Prostate gland (tissue), 2 donors: ENCODE data around the gene OR2T34. TPM values are rescaled to one million over a fixed set of nuclear protein-coding genes. Genes with fewer than 3 reads are reported as not detected.

ENCODE experiments used
- DNase-seq: peaks from one replicate; pipeline ENCODE4 v3.0.0-alpha.2; 2019; ENCODE audit warnings: low spot score
- H3K27ac ChIP-seq, 2 donors: fragments of 200-600 bp; sonication (generic); 2 replicates each; pipeline ENCODE4 v1.5.1; 2017 to 2019
- H3K27me3 ChIP-seq: fragments of 200-600 bp; sonication (generic); replicated peaks from 2 replicates; pipeline ENCODE4 v1.5.1; 2019; ENCODE audit not compliant: insufficient read depth
- H3K36me3 ChIP-seq, 2 donors: fragments of 200-600 bp; sonication (generic); 1 replicate in 1 of 2; 2 replicates in 1 of 2; pipeline versions ENCODE4 v1.5.1 to v1.8.1; 2017 to 2019
- H3K4me1 ChIP-seq: fragments of 200-600 bp; sonication (generic); replicated peaks from 2 replicates; pipeline ENCODE4 v1.5.1; 2019
- H3K4me3 ChIP-seq, 2 donors: fragments of 200-600 bp; sonication (generic); 2 replicates each; pipeline ENCODE4 v1.5.1; 2017 to 2019
- H3K9me3 ChIP-seq: fragments of 200-600 bp; sonication (generic); 2 replicates; pipeline ENCODE4 v1.5.1; 2017
- CTCF ChIP-seq, 4 experiments: fragments of 200-600 bp in 2 of 4; fragments of 450-650 bp in 2 of 4; sonication (generic) in 2 of 4; IDR thresholded peaks; 1 replicate in 3 of 4; 2 replicates in 1 of 4; pipeline ENCODE4 v1.5.1; 2016 to 2019; ENCODE audit warnings: antibody characterized with exemption in 4 of 4, mild to moderate bottlenecking in 2 of 4, moderate library complexity in 2 of 4
- POLR2A ChIP-seq: fragments of 450-650 bp; IDR thresholded peaks from one replicate; pipeline ENCODE4 v1.6.1; 2016; ENCODE audit warnings: antibody characterized with exemption, mild to moderate bottlenecking
- POLR2AphosphoS5 ChIP-seq: sonication (generic); formaldehyde crosslinking; IDR thresholded peaks from one replicate; pipeline ENCODE4 v1.6.1; 2017; ENCODE audit warnings: antibody characterized with exemption
- WGBS: methylation state at CpG from one replicate; pipeline ENCODE4 v1.1.5; 2018; 5-methylcytosine and 5-hydroxymethylcytosine counted together
- intact Hi-C: fragments of 100-400 bp; cut with DNase I; formaldehyde crosslinking; loops from one replicate; pipeline ENCODE4 v1.14.2; 2022
- total RNA-seq, 2 donors: library from RNA; depleted of rRNA; stranded (reverse); fragments of >200 nt; gene quantifications; one replicate each; pipeline ENCODE4 v1.1.0, GENCODE V29; 2016

OR2T34 gene
- total RNA-seq, 2 donors from 2014 or later: not detected

- 43% methylated on average over 2 of the region's 2 CpGs for whole genome bisulfite sequencing
- H3K9me3 ChIP-seq: no peaks in the 10 kb centered on the region
- no peaks in the 10 kb centered on the region for H3K27me3 ChIP-seq
- no peak overlapping the region for H3K4me3 ChIP-seq
- DNase-seq: no peak
- intact Hi-C loops: no loop called here
- H3K27ac ChIP-seq: no peak overlapping the region
- no peaks in the 10 kb centered on the region for H3K36me3 ChIP-seq
- TF ChIP-seq POLR2AphosphoS5 (no peak), CTCF (IDR thresholded peaks at IDR 0.05) (no peak), POLR2A (no peak)
- no peaks in the 10 kb centered on the region for H3K4me1 ChIP-seq
Observed at GRCh38 chr1:248596615-248597014, 22.1 kb upstream of the OR2T34 start.

- WGBS: 93% methylated on average over 5 of the region's 5 CpGs
- Histone ChIP-seq H3K36me3 (no peaks in the 10 kb centered on the region), H3K9me3 (no peaks in the 10 kb centered on the region), H3K4me1 (no peaks in the 10 kb centered on the region), H3K4me3 (no peak overlapping the region), H3K27ac (no peak overlapping the region), H3K27me3 (no peaks in the 10 kb centered on the region)
- TF ChIP-seq CTCF (IDR thresholded peaks at IDR 0.05): no peak
- intact Hi-C loops: no loop called here
- no peak for DNase-seq
Observed at GRCh38 chr1:248593226-248593625, 18.7 kb upstream of the OR2T34 start.

- TF ChIP-seq CTCF (IDR thresholded peaks at IDR 0.05) (no peak), POLR2AphosphoS5 (no peak), POLR2A (no peak)
- Histone ChIP-seq H3K9me3 (no peaks in the 10 kb centered on the region), H3K4me1 (no peaks in the 10 kb centered on the region), H3K36me3 (no peaks in the 10 kb centered on the region), H3K4me3 (no peak overlapping the region), H3K27ac (no peak overlapping the region), H3K27me3 (no peaks in the 10 kb centered on the region)
- 63% methylated on average over 1 of the region's 1 CpG for WGBS
- DNase-seq: no peak
- intact Hi-C loops: no loop called here
Observed at GRCh38 chr1:248592655-248593054, 18.1 kb upstream of the OR2T34 start.

GRCh38 chr1:248590055-248590454 is 15.5 kb upstream of the OR2T34 start:
- no peak for DNase-seq
- Histone ChIP-seq H3K9me3 (no peaks in the 10 kb centered on the region), H3K4me3 (no peak overlapping the region), H3K27me3 (no peaks in the 10 kb centered on the region), H3K4me1 (no peaks in the 10 kb centered on the region), H3K36me3 (no peaks in the 10 kb centered on the region), H3K27ac (no peak overlapping the region)
- TF ChIP-seq POLR2A (no peak), POLR2AphosphoS5 (no peak), CTCF (IDR thresholded peaks at IDR 0.05) (no peak)
- 91% methylated on average over 17 of the region's 17 CpGs for WGBS
- intact Hi-C loops: no loop called here

DNA sequence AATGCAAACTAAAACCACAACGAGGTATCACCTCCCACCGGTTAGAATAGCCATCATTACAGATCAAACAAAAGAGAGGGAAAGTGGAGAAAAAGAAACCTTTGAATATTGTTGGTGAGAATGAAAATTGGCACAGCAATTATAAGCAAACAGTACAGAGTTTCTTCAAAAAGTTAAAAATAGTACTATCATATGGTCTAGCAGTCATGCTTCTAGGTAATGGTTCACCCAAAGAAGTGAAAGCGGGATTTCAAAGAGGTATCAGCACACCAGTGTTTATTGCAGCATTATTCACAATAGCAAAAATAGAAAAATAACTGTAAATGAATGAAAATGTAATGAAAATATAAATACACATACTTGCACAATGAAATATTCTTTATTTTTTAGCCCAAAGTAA is 14.8 kb upstream of the OR2T34 start:
- Histone ChIP-seq H3K27me3 (no peaks in the 10 kb centered on the region), H3K36me3 (no peaks in the 10 kb centered on the region), H3K9me3 (no peaks in the 10 kb centered on the region), H3K4me1 (no peaks in the 10 kb centered on the region), H3K4me3 (no peak overlapping the region), H3K27ac (no peak overlapping the region)
- no peak for TF ChIP-seq CTCF (IDR thresholded peaks at IDR 0.05)
- TF ChIP-seq POLR2AphosphoS5: no peak
- no peak for TF ChIP-seq POLR2A
- 73% methylated on average over 3 of the region's 3 CpGs for WGBS
- DNase-seq: no peak
- intact Hi-C loops: no loop called here
